GM23338 (cell line): Measurements from ENCODE around the gene CCDC9B. TPM values are rescaled to one million over a fixed set of nuclear protein-coding genes. Genes with fewer than 3 reads are reported as not detected.

Experiments
- ATAC-seq: fragments of 200-7000 bp; cut with Tn5 transposase; 3 replicates; pipeline ENCODE4 v1.9.1; 2020
- DNase-seq: peaks from one replicate; pipeline ENCODE4 v3.0.0-alpha.2; 2015; ENCODE audit warnings: low spot score
- H2AFZ ChIP-seq: fragments of 200-600 bp; sonication (generic); 2 replicates; pipeline ENCODE4 v1.8.0; 2016; ENCODE audit warnings: antibody characterized with exemption, mild to moderate bottlenecking, moderate library complexity
- H3F3A ChIP-seq: fragments of 200-600 bp; sonication (generic); replicated peaks from 2 replicates; pipeline ENCODE4 v1.8.0; 2017; ENCODE audit warnings: antibody characterized with exemption, mixed run types, low read depth
- H3K27ac ChIP-seq: fragments of 200-600 bp; sonication (generic); 2 replicates; pipeline ENCODE4 v1.6.1; 2016; ENCODE audit warnings: low read depth
- H3K27me3 ChIP-seq: fragments of 200-600 bp; sonication (generic); 2 replicates; pipeline ENCODE4 v1.8.0; 2016; ENCODE audit warnings: mild to moderate bottlenecking, mixed run types, moderate library complexity; ENCODE audit not compliant: insufficient read depth
- H3K36me3 ChIP-seq: fragments of 200-600 bp; sonication (generic); 2 replicates; pipeline ENCODE4 v1.8.0; 2016; ENCODE audit warnings: mild to moderate bottlenecking; ENCODE audit not compliant: insufficient read depth
- H3K4me1 ChIP-seq: fragments of 200-600 bp; sonication (generic); 2 replicates; pipeline ENCODE4 v1.8.0; 2016; ENCODE audit warnings: mild to moderate bottlenecking, moderate library complexity; ENCODE audit not compliant: insufficient read depth
- H3K4me2 ChIP-seq: fragments of 200-600 bp; sonication (generic); 2 replicates; pipeline ENCODE4 v1.7.1; 2017; ENCODE audit warnings: mixed run types
- H3K4me3 ChIP-seq: fragments of 200-600 bp; sonication (generic); 2 replicates; pipeline ENCODE4 v1.6.1; 2016; ENCODE audit warnings: mixed run types
- H3K79me2 ChIP-seq: fragments of 200-600 bp; sonication (generic); replicated peaks from 2 replicates; pipeline ENCODE4 v1.8.0; 2017; ENCODE audit warnings: mild to moderate bottlenecking; ENCODE audit not compliant: insufficient read depth
- H3K9me2 ChIP-seq: fragments of 200-600 bp; sonication (generic); 2 replicates; pipeline ENCODE4 v1.8.0; 2017; ENCODE audit not compliant: insufficient read depth
- H4K20me1 ChIP-seq: fragments of 200-600 bp; sonication (generic); replicated peaks from 2 replicates; pipeline ENCODE4 v1.8.0; 2017; ENCODE audit warnings: mild to moderate bottlenecking; ENCODE audit not compliant: insufficient read depth
- H3K27ac Mint-ChIP-seq: 2 replicates; pipeline ENCODE4 v1.8.0; 2020; ENCODE audit warnings: inconsistent platforms, mild to moderate bottlenecking, moderate library complexity, mixed read lengths
- H3K27me3 Mint-ChIP-seq: 3 replicates; pipeline ENCODE4 v1.8.0; 2022; ENCODE audit warnings: low read depth, mild to moderate bottlenecking, moderate library complexity, mixed read lengths, inconsistent platforms; ENCODE audit not compliant: insufficient read depth, poor library complexity
- H3K36me3 Mint-ChIP-seq: 3 replicates; pipeline ENCODE4 v1.8.0; 2021; ENCODE audit warnings: low read depth, mild to moderate bottlenecking, inconsistent platforms, moderate library complexity, mixed read lengths
- H3K4me1 Mint-ChIP-seq: 3 replicates; pipeline ENCODE4 v1.8.0; 2020; ENCODE audit warnings: mild to moderate bottlenecking, inconsistent platforms, mixed read lengths
- H3K4me3 Mint-ChIP-seq: 3 replicates; pipeline ENCODE4 v1.8.0; 2021; ENCODE audit warnings: moderate library complexity, mild to moderate bottlenecking, inconsistent platforms, mixed read lengths
- H3K9me3 Mint-ChIP-seq: 3 replicates; pipeline ENCODE4 v1.8.0; 2020; ENCODE audit warnings: moderate library complexity, mild to moderate bottlenecking, inconsistent platforms, mixed read lengths
- CREB1 ChIP-seq: fragments of 250-450 bp; sonication (Bioruptor Pico); IDR thresholded peaks from 2 replicates; pipeline ENCODE4 v1.5.0; 2020; ENCODE audit warnings: low read depth, mild to moderate bottlenecking, moderate library complexity
- CTCF ChIP-seq, 2 experiments: fragments of 200-600 bp in 1 of 2; sonication (generic) in 1 of 2; conservative IDR thresholded peaks; 2 replicates each; pipeline versions ENCODE4 v1.5.1 to v1.6.1; 2016 to 2017; ENCODE audit warnings: antibody characterized with exemption in 2 of 2, low read depth in 2 of 2, mild to moderate bottlenecking in 2 of 2, moderate library complexity in 1 of 2
- ETS1 ChIP-seq: IDR thresholded peaks from 2 replicates; pipeline ENCODE4 v1.6.1; 2016; ENCODE audit warnings: antibody characterized with exemption
- EZH2 ChIP-seq: fragments of 200-600 bp; sonication (generic); IDR thresholded peaks from one replicate; pipeline ENCODE4 v1.8.0; 2017; ENCODE audit warnings: antibody characterized with exemption, mild to moderate bottlenecking, low read depth; ENCODE audit not compliant: unreplicated experiment
- EZH2phosphoT487 ChIP-seq: fragments of 200-600 bp; sonication (generic); IDR thresholded peaks from one replicate; pipeline ENCODE4 v1.8.1; 2018; ENCODE audit warnings: antibody characterized with exemption; ENCODE audit not compliant: unreplicated experiment
- JUNB ChIP-seq: IDR thresholded peaks from one replicate; pipeline ENCODE4 v1.6.1; 2016; ENCODE audit warnings: antibody characterized with exemption; ENCODE audit not compliant: unreplicated experiment
- NANOG ChIP-seq: IDR thresholded peaks from 2 replicates; pipeline ENCODE4 v1.6.1; 2016; ENCODE audit warnings: antibody characterized with exemption, borderline replicate concordance
- POLR2AphosphoS5 ChIP-seq: IDR thresholded peaks from 2 replicates; pipeline ENCODE4 v1.6.1; 2016; ENCODE audit warnings: antibody characterized with exemption, low read depth
- REST ChIP-seq: IDR thresholded peaks from one replicate; pipeline ENCODE4 v1.6.1; 2018; ENCODE audit warnings: antibody characterized with exemption; ENCODE audit not compliant: unreplicated experiment
- STAT1 ChIP-seq: IDR thresholded peaks from one replicate; pipeline ENCODE4 v1.6.1; 2016; ENCODE audit warnings: antibody characterized with exemption; ENCODE audit not compliant: unreplicated experiment
- ZNF114 ChIP-seq: fragments of 250-450 bp; sonication (Bioruptor Pico); IDR thresholded peaks from 2 replicates; pipeline ENCODE4 v1.5.0; 2020; ENCODE audit warnings: mild to moderate bottlenecking, moderate library complexity
- ZNF331 ChIP-seq: fragments of 250-450 bp; sonication (Bioruptor Pico); IDR thresholded peaks from 2 replicates; pipeline ENCODE4 v1.5.0; 2020; ENCODE audit warnings: low read depth, mild to moderate bottlenecking, moderate library complexity
- ZNF462 ChIP-seq: fragments of 250-450 bp; sonication (Bioruptor Pico); IDR thresholded peaks from 2 replicates; pipeline ENCODE4 v1.5.0; 2020; ENCODE audit warnings: mild to moderate bottlenecking, moderate library complexity
- polyA plus RNA-seq: library from polyadenylated mRNA; unstranded; fragments of >200 nt; fragmentation: Nextera tagmentation; extraction: Ambion mirVana; gene quantifications from 2 replicates; pipeline ENCODE4 v1.2.1, GENCODE V29; 2016
- total RNA-seq: library from RNA; depleted of rRNA; stranded (reverse); fragments of >200 nt; shearing (Covaris generic); gene quantifications from 2 replicates; pipeline ENCODE4 v1.2.3, GENCODE V29; 2014

CCDC9B gene
- total and polyA plus RNA-seq, 2 experiments from 2014 or later: 0.18 to 0.97 TPM

- H3K27me3 Mint-ChIP-seq: peaks cover 4% of the 10 kb centered on the region
- H3K27me3 ChIP-seq: peaks cover 3% of the 10 kb centered on the region; the same call in 1 of the 2 replicates
- no peaks in the 10 kb centered on the region for H3K79me2 ChIP-seq
- no peak for ATAC-seq
- H3K4me3 Mint-ChIP-seq: no peak overlapping the region
- H3K36me3 ChIP-seq: no peaks in the 10 kb centered on the region
- H3K4me3 ChIP-seq: no peak overlapping the region
- peaks cover 18% of the 10 kb centered on the region for H3K4me1 ChIP-seq
- H3K27ac Mint-ChIP-seq: no peak overlapping the region
- 0 out of 2 replicates have a peak, but pooled peaks cover 8% of the 10 kb centered on the region for H3K9me2 ChIP-seq
- H3K9me3 Mint-ChIP-seq: no peaks in the 10 kb centered on the region
- no peak overlapping the region for H3K27ac ChIP-seq
- H3K4me1 Mint-ChIP-seq: peaks cover 17% of the 10 kb centered on the region
- H4K20me1 ChIP-seq: no peaks in the 10 kb centered on the region
- TF ChIP-seq NANOG: no peak
- TF ChIP-seq JUNB: no peak
- no peak for TF ChIP-seq ETS1
- no peak for TF ChIP-seq ZNF114 (CRISPR knock-in tag)
- TF ChIP-seq REST: no peak
- no peak for TF ChIP-seq STAT1
- no peak for TF ChIP-seq ZNF331 (CRISPR knock-in tag)
- TF ChIP-seq CTCF (conservative IDR thresholded peaks at IDR 0.05; ENCODE audit: low read depth in 2 of 2): no peak
- no peak for TF ChIP-seq ZNF462
- no peak for TF ChIP-seq CREB1 (CRISPR knock-in tag)
- TF ChIP-seq EZH2: no peak
- no peak for TF ChIP-seq POLR2AphosphoS5
- no peak for TF ChIP-seq EZH2phosphoT487
- no peak overlapping the region for H2AFZ ChIP-seq
- H3K36me3 Mint-ChIP-seq: no peaks in the 10 kb centered on the region
- 0 out of 2 replicates have a peak, but pooled peaks cover 5% of the 10 kb centered on the region for H3F3A ChIP-seq
- DNase-seq: no peak
- no peak overlapping the region for H3K4me2 ChIP-seq
Measured at GRCh38 chr15:40312370-40313158, 28.2 kb downstream of the CCDC9B start.
